A673 (cell line): ENCODE data around the gene DAPK2. TPM values are rescaled to one million over a fixed set of nuclear protein-coding genes. Genes with fewer than 3 reads are reported as not detected.

Experiments
- BruUV-seq: library from RNA; stranded (reverse); fragments of 400-500 nt; replicated peaks from 2 replicates; lab custom pipeline; 2021; lab: Mats Ljungman, UMichigan
- CTCF ChIA-PET: fragments of 300-600 bp; sonication (Branson Sonifier 250); formaldehyde crosslinking; loops from one replicate; lab custom pipeline; 2022; ENCODE audit warnings: antibody characterized with exemption; lab: Charles Lee
- POLR2A ChIA-PET: fragments of 300-600 bp; sonication (Branson Sonifier 250); formaldehyde crosslinking; loops from one replicate; lab custom pipeline; 2022; ENCODE audit warnings: antibody characterized with exemption; ENCODE audit not compliant: low non-redundant PET; lab: Charles Lee
- DNase-seq: peaks from one replicate; pipeline ENCODE4 v3.0.0-alpha.2; 2015; ENCODE audit warnings: low spot score
- H3K27ac ChIP-seq: fragments of 200-600 bp; sonication (generic); 2 replicates; pipeline ENCODE4 v1.5.1; 2016; ENCODE audit warnings: mixed run types, low read depth, mild to moderate bottlenecking, mixed read lengths, antibody characterized with exemption, low read length; ENCODE audit not compliant: poor library complexity, severe bottlenecking
- H3K27me3 ChIP-seq: fragments of 200-600 bp; sonication (generic); replicated peaks from 2 replicates; pipeline ENCODE4 v1.6.1; 2017; ENCODE audit warnings: mixed run types, low read depth, mild to moderate bottlenecking, mixed read lengths, antibody characterized with exemption, low read length; ENCODE audit not compliant: insufficient read depth, poor library complexity
- H3K36me3 ChIP-seq: fragments of 200-600 bp; sonication (generic); 2 replicates; pipeline ENCODE4 v1.6.1; 2016; ENCODE audit warnings: mixed run types, mild to moderate bottlenecking, mixed read lengths, antibody characterized with exemption, low read length; ENCODE audit not compliant: insufficient read depth, poor library complexity, severe bottlenecking
- H3K4me1 ChIP-seq: fragments of 200-600 bp; sonication (generic); 2 replicates; pipeline ENCODE4 v1.6.1; 2017; ENCODE audit warnings: mixed run types, mild to moderate bottlenecking, mixed read lengths, antibody characterized with exemption, low read length; ENCODE audit not compliant: insufficient read depth, poor library complexity, severe bottlenecking
- H3K4me3 ChIP-seq: fragments of 200-600 bp; sonication (generic); 2 replicates; pipeline ENCODE4 v1.5.1; 2016; ENCODE audit warnings: low read depth, mixed run types, mild to moderate bottlenecking, mixed read lengths, low read length; ENCODE audit not compliant: poor library complexity, severe bottlenecking
- H3K9me3 ChIP-seq: fragments of 200-600 bp; sonication (generic); 2 replicates; pipeline ENCODE4 v1.6.1; 2016; ENCODE audit warnings: mixed run types, low read depth, mild to moderate bottlenecking, mixed read lengths, antibody characterized with exemption, low read length; ENCODE audit not compliant: poor library complexity, severe bottlenecking
- EZH2 ChIP-seq: fragments of 200-600 bp; sonication (generic); IDR thresholded peaks from 2 replicates; pipeline ENCODE4 v1.6.1; 2017; ENCODE audit warnings: borderline replicate concordance, low read depth, mild to moderate bottlenecking, mixed read lengths, antibody characterized with exemption, low read length; ENCODE audit not compliant: poor library complexity, severe bottlenecking
- intact Hi-C: fragments of 100-400 bp; cut with micrococcal nuclease; formaldehyde crosslinking; loops from one replicate; pipeline ENCODE4 v1.10.0; 2022; ENCODE audit not compliant: unreplicated experiment
- total RNA-seq: library from RNA; stranded (reverse); gene quantifications from 2 replicates; pipeline ENCODE4 v1.2.3, GENCODE V29; 2021
- TF ChIP-seq, protein P1 (sequence below): fragments of 300-800, 200-600 bp; sonication (generic); conservative IDR thresholded peaks from 2 replicates; pipeline ENCODE4 v1.5.1; 2017; ENCODE audit warnings: low read depth, mild to moderate bottlenecking, antibody characterized with exemption, low read length, moderate library complexity, mixed read lengths

The DAPK2 gene
- total RNA-seq, 1 experiment from 2014 or later: 19.2 TPM

DNA sequence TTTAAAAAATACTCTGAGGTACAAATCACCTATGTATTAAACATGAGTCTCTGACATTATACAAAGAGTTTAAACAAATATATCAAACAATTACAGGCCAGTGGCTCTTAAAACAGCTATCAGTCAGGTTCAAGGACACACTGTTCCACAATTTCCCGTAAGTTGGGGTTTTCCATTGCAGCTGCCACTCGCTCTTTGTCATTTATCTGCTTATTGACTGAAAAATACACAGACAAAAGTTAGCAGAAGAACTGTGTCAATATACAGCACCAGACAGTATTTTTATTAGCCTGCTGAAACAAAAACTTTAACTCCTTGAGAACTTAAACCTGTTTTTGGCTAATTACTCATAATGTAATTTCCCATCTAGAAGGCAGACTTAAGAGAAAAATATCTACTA, 26.5 kb upstream of the DAPK2 start:
- intact Hi-C loops: no loop called here
- H3K9me3 ChIP-seq: no peaks in the 10 kb centered on the region
- TF ChIP-seq, protein P1, sequence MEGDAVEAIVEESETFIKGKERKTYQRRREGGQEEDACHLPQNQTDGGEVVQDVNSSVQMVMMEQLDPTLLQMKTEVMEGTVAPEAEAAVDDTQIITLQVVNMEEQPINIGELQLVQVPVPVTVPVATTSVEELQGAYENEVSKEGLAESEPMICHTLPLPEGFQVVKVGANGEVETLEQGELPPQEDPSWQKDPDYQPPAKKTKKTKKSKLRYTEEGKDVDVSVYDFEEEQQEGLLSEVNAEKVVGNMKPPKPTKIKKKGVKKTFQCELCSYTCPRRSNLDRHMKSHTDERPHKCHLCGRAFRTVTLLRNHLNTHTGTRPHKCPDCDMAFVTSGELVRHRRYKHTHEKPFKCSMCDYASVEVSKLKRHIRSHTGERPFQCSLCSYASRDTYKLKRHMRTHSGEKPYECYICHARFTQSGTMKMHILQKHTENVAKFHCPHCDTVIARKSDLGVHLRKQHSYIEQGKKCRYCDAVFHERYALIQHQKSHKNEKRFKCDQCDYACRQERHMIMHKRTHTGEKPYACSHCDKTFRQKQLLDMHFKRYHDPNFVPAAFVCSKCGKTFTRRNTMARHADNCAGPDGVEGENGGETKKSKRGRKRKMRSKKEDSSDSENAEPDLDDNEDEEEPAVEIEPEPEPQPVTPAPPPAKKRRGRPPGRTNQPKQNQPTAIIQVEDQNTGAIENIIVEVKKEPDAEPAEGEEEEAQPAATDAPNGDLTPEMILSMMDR: no peak
- TF ChIP-seq EZH2: no peak
- POLR2A ChIA-PET: no interaction called here
- CTCF ChIA-PET: no interaction called here
- no peaks in the 10 kb centered on the region for H3K27me3 ChIP-seq
- no TSS peak for BruUV-seq
- H3K36me3 ChIP-seq: peaks cover under 1% of the 10 kb centered on the region
- no peak overlapping the region for H3K27ac ChIP-seq
- H3K4me3 ChIP-seq: no peak overlapping the region
- DNase-seq: no peak
- no peaks in the 10 kb centered on the region for H3K4me1 ChIP-seq

DNA sequence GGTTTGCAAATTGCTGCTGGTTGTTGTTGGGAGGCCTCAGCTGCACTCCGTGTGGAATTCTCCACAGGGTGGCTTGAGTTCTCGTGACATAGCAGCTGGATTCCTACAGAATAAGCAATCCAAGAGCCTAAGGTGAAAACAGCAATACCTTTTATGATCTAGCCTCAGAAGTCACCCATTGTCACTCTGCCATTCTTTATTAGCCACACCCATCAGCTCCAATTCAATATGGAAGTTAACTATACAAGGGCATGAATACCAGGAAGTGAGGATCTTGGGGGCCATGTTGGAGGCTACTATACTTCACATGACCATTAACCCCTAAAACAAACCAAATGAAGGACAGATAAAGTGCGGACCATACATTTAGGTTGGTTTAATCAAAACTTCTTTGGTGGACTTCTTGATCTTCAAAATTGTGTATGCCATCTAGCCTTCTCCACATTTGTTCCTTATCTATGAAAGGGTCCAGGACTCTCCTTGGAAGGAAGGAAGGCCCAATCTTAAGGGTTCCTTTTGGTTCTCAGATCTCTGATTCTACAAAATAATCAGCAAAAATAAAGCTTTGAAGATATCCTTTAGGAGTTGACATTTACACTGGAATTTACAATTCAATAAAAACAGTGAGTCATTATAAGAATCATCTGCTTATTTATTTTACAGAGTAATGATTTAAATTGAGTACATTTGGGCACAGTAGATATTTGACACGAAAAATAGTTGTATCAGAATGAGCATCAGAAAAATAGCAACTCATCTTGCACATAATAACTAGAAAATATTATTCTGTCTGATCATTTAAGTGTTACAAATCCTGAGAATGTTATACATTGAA, 25.9 kb upstream of the DAPK2 start:
- Histone ChIP-seq H3K4me1 (no peaks in the 10 kb centered on the region), H3K4me3 (no peak overlapping the region), H3K27ac (no peak overlapping the region), H3K36me3 (no peaks in the 10 kb centered on the region), H3K9me3 (no peaks in the 10 kb centered on the region), H3K27me3 (no peaks in the 10 kb centered on the region)
- BruUV-seq: no TSS peak
- intact Hi-C loops: loop anchor here (2.0 kb wide), 1 partner anchor 341 kb away; no protein-coding TSS in a partner anchor
- CTCF ChIA-PET: no interaction called here
- TF ChIP-seq, protein P1: no peak
- TF ChIP-seq EZH2: no peak
- DNase-seq: no peak
- POLR2A ChIA-PET: no interaction called here

DNA sequence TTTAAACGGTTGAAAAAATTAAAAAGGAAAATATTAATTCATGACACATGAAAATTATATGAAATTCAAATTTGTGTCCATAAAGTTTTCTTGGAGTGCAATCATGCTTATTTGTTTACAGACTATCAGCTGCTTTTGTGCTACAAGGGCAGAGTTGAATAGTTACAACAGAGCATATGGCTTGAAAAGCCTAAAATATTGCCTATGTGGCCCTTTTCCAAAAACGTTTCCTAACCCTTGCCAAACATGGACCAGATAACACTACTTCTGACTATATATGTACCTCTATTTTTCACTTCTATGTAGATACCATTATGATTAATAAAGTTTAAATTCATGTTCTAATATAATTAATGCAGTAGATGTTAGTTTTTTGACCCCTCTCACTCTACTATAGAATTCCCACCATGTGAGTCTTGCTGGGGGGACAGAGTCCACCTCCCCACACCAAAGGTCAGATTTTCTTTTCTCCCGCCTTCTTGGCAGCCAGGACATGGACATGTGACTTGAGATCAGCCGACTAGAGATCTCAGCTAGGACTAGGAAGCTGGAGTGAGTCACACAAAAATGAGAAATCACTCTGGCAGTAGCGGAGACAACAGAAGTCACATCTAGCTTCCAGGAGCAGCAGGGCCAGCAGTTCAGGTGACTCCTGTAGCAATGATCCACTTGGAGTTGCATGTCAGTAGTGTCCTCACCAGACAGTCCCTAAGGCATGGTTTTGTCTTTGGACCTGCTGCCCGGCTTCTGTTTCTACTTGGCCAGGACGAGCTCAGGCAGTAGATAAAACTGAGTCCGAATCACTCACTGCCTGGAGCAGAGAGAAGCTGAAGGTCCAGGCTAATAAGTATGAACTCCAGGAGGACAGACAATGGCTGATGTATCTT, 24.9 kb upstream of the DAPK2 start:
- no peaks in the 10 kb centered on the region for H3K36me3 ChIP-seq
- ChIA-PET POLR2A (interaction anchor here (0.5 kb wide), 1 partner anchor 84 kb away, joined by 3 read pairs; no protein-coding TSS in a partner anchor), CTCF (no interaction called here)
- H3K27ac ChIP-seq: no peak overlapping the region
- no peaks in the 10 kb centered on the region for H3K9me3 ChIP-seq
- TF ChIP-seq, protein P1: no peak
- no peak for TF ChIP-seq EZH2
- no peaks in the 10 kb centered on the region for H3K27me3 ChIP-seq
- intact Hi-C loops: loop anchor here (2.0 kb wide), 1 partner anchor 340 kb away; no protein-coding TSS in a partner anchor
- DNase-seq: no peak
- no peaks in the 10 kb centered on the region for H3K4me1 ChIP-seq
- BruUV-seq: no TSS peak
- H3K4me3 ChIP-seq: no peak overlapping the region
